ENCODE results near the gene P2RX5.

DNA sequence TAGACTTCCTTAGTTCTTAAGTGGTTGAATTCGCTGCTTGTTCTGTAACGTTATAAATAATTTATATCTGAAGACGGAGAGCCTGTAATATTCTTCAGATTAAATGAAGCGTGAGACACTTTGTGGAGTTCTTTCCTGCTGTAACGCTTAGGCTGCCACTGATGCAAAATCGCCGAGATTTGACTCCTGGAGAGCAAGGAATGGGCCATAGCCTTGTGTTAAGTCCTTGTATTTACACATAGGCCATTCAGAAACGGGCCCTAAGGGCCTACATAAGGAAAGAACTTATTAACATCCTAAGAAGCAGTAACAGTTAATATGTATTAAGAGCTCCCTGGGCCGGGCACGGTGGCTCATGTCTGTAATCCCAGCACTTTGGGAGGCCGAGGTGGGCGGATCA, 26.4 kb downstream of the P2RX5 start:
- TF ChIP-seq CTCF (IDR thresholded peaks at IDR 0.05) (no peak), POLR2A (IDR thresholded peaks at IDR 0.05) (no peak), EP300 (IDR thresholded peaks at IDR 0.05) (no peak)

All from upper lobe of left lung (tissue), 4 donors.